Activated B cell treated with CpG ODN at 0.5 μM for 24 hours (primary cell): ENCODE data around the gene OBP2B. TPM values are rescaled to one million over a fixed set of nuclear protein-coding genes. Genes with fewer than 3 reads are reported as not detected.

ENCODE experiments used
- ATAC-seq: fragments of 200-7000 bp; cut with Tn5 transposase; one replicate; pipeline ENCODE4 v1.10.0; 2021; ENCODE audit warnings: low read depth, mild to moderate bottlenecking, moderate library complexity
- CTCF ChIA-PET: fragments of 350-600 bp; sonication (Branson Sonifier 250); formaldehyde crosslinking; loops from one replicate; lab custom pipeline; 2021; ENCODE audit warnings: antibody characterized with exemption; lab: Charles Lee
- POLR2A ChIA-PET: fragments of 350-600 bp; sonication (Branson Sonifier 250); formaldehyde crosslinking; loops from one replicate; lab custom pipeline; 2021; ENCODE audit warnings: antibody characterized with exemption; lab: Charles Lee
- DNase-seq: peaks from one replicate; pipeline ENCODE4 v3.0.0; 2022
- H3K27ac Mint-ChIP-seq: one replicate; pipeline ENCODE4 v1.8.0; 2020; ENCODE audit warnings: mixed read lengths
- H3K27me3 Mint-ChIP-seq: one replicate; pipeline ENCODE4 v1.8.0; 2021; ENCODE audit warnings: mixed read lengths
- H3K36me3 Mint-ChIP-seq: one replicate; pipeline ENCODE4 v1.8.0; 2021; ENCODE audit warnings: low read depth, mixed read lengths
- H3K4me1 Mint-ChIP-seq: one replicate; pipeline ENCODE4 v1.8.0; 2021; ENCODE audit warnings: mixed read lengths
- H3K4me3 Mint-ChIP-seq: one replicate; pipeline ENCODE4 v1.8.0; 2020; ENCODE audit warnings: mild to moderate bottlenecking, mixed read lengths
- H3K9me3 Mint-ChIP-seq: one replicate; pipeline ENCODE4 v1.8.0; 2020; ENCODE audit warnings: mixed read lengths
- intact Hi-C: fragments of 100-400 bp; cut with micrococcal nuclease; formaldehyde crosslinking; loops from one replicate; pipeline ENCODE4 v1.15.1; 2024
- total RNA-seq: library from RNA; stranded (reverse); gene quantifications from 2 replicates; pipeline ENCODE4 v1.2.3, GENCODE V29; 2022
- TF ChIP-seq, protein P1 (sequence below): fragments of 200-600 bp; IDR thresholded peaks from one replicate; pipeline ENCODE4 v1.8.0; 2022; ENCODE audit warnings: antibody characterized with exemption, mild to moderate bottlenecking

The OBP2B gene
- total RNA-seq, 1 donor from 2014 or later, result not detected

DNA sequence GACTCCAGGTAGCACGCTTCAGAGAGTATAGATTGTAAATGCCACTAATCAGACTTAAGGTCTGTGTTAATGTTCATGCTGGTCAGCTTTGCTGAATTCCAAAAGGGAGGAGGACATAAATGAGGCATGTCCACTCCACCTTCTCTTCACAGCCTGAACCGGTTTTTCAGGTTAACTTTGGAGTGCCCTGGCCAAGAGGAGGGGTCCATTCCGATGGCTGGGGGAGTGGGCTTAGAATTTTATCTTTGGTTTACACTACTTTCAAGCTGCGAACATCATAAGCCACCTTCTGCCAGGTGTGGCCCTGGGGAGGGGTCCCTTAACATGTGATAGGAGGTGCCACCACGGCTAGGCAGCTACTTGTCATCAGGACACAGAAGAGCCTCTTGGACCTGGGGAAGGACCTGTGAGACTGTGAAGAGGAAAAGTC, 41.7 kb upstream of the OBP2B start:
- CTCF ChIA-PET, result no interaction called here
- H3K27ac Mint-ChIP-seq, result no peak overlapping the region
- intact Hi-C loops, result no loop called here
- POLR2A ChIA-PET, result no interaction called here
- H3K36me3 Mint-ChIP-seq, result no peaks in the 10 kb centered on the region
- ATAC-seq (no peak), DNase-seq (no peak)
- H3K4me3 Mint-ChIP-seq, result no peak overlapping the region
- TF ChIP-seq, protein P1, sequence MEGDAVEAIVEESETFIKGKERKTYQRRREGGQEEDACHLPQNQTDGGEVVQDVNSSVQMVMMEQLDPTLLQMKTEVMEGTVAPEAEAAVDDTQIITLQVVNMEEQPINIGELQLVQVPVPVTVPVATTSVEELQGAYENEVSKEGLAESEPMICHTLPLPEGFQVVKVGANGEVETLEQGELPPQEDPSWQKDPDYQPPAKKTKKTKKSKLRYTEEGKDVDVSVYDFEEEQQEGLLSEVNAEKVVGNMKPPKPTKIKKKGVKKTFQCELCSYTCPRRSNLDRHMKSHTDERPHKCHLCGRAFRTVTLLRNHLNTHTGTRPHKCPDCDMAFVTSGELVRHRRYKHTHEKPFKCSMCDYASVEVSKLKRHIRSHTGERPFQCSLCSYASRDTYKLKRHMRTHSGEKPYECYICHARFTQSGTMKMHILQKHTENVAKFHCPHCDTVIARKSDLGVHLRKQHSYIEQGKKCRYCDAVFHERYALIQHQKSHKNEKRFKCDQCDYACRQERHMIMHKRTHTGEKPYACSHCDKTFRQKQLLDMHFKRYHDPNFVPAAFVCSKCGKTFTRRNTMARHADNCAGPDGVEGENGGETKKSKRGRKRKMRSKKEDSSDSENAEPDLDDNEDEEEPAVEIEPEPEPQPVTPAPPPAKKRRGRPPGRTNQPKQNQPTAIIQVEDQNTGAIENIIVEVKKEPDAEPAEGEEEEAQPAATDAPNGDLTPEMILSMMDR, result no peak
- H3K27me3 Mint-ChIP-seq, result peaks cover 16% of the 10 kb centered on the region
- no peaks in the 10 kb centered on the region for H3K9me3 Mint-ChIP-seq
- no peaks in the 10 kb centered on the region for H3K4me1 Mint-ChIP-seq

DNA sequence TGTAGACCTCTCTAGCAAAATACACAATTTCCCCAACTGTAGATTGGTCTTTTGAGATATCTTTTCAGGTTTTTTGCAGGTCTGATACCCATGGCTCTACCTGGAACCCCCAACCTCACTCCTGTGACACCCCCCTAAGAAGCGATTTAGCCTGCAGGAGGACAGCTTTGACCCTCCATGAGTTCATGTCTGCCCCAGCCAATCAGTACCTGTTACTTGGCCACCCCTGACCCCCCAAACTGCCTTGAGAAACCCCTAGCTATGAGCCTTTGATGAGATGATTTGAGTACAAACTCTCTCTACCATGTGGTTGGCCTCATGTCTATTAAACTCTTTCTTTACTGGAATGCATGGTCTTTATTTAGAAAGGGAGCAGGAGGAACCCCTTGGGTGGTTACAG, 40.3 kb upstream of the OBP2B start:
- H3K27me3 Mint-ChIP-seq, result peaks cover 17% of the 10 kb centered on the region
- ATAC-seq (no peak), DNase-seq (no peak)
- ChIA-PET CTCF (no interaction called here), POLR2A (interaction anchor here (0.7 kb wide), 1 partner anchor 367 kb away, joined by 3 read pairs; no protein-coding TSS in a partner anchor)
- no peaks in the 10 kb centered on the region for H3K9me3 Mint-ChIP-seq
- no peak overlapping the region for H3K4me3 Mint-ChIP-seq
- TF ChIP-seq, protein P1, result no peak
- no peaks in the 10 kb centered on the region for H3K4me1 Mint-ChIP-seq
- H3K36me3 Mint-ChIP-seq, result no peaks in the 10 kb centered on the region
- intact Hi-C loops, result no loop called here
- no peak overlapping the region for H3K27ac Mint-ChIP-seq

DNA sequence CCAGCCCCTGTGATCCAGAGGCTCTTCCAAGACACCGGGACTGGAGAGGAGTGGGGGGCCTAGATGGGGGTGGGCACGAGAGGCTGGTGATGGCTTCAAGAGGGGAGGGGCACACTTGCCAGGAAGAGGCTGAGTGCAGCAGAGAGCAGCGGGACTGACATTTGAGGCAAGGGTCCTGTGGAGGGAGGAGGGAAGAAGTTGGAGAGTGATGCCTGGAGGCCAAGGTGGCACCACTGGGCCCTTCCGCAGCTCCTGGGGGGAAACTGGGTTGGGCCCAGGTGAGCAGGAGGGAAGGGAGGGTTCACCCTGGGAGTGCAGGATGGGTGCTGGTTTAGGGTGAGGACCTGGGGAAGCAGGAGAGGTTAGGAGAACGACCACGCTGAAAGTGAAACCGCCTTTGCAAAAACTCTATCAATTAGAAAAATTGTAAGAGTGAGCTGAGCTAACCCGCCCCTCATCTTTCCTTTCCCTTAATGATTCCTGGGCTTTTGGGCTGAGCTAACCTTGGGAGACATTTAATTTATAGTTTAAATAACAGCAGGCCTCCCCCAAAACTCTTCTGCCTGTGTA, 39.8 kb upstream of the OBP2B start:
- Mint-ChIP-seq H3K36me3 (no peaks in the 10 kb centered on the region), H3K4me3 (no peak overlapping the region), H3K4me1 (no peaks in the 10 kb centered on the region), H3K27ac (no peak overlapping the region), H3K27me3 (peaks cover 17% of the 10 kb centered on the region), H3K9me3 (no peaks in the 10 kb centered on the region)
- DNase-seq (no peak), ATAC-seq (no peak)
- intact Hi-C loops, result no loop called here
- POLR2A ChIA-PET, result no interaction called here
- TF ChIP-seq, protein P1, result no peak
- CTCF ChIA-PET, result no interaction called here

DNA sequence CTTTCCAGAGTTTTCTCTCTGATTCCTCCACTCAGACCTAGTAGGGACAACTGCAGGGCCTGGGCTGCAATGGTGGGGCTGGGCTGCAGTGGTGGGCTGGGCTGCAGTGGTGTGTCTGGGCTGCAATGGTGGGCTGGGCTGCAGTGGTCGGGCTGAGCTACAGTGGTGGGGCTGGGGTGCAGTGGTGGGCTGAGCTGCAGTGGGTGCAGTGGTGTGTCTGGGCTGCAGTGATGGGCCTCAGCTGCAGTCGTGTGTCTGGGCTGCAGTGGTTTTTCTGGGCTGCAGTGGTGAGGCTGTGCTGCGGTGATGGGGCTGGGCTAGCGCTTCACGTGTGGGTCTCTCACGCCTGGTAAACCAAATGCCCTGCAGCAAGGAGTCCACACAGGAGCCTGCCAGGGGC, 38.6 kb upstream of the OBP2B start:
- H3K9me3 Mint-ChIP-seq, result no peaks in the 10 kb centered on the region
- H3K27me3 Mint-ChIP-seq, result peaks cover 17% of the 10 kb centered on the region
- no peak for DNase-seq
- no peaks in the 10 kb centered on the region for H3K4me1 Mint-ChIP-seq
- ChIA-PET POLR2A (no interaction called here), CTCF (no interaction called here)
- no peaks in the 10 kb centered on the region for H3K36me3 Mint-ChIP-seq
- H3K27ac Mint-ChIP-seq, result no peak overlapping the region
- ATAC-seq, result no peak
- H3K4me3 Mint-ChIP-seq, result no peak overlapping the region
- intact Hi-C loops, result no loop called here
- TF ChIP-seq, protein P1, result no peak

DNA sequence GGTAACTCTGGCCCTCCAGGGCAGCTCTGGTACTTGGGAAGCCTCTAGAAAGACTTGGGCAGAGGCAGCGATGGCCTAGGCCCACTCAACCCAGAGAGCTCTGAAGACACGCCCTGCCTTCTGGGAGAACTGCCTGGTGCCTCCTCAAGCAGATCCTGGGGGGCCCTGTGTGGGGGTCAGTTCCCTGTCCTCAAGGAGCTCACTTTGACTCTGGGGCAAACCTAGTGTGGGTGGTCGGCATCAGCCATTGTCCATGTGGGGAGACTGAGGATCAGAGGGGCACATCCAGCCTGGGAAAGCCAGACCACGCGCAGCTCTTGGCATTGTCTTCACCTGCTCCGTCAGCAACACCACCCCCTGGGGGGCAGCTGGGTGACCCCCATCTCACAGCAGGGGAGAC, 37.9 kb upstream of the OBP2B start:
- H3K9me3 Mint-ChIP-seq, result no peaks in the 10 kb centered on the region
- no peak overlapping the region for H3K27ac Mint-ChIP-seq
- H3K36me3 Mint-ChIP-seq, result no peaks in the 10 kb centered on the region
- intact Hi-C loops, result no loop called here
- ATAC-seq (no peak), DNase-seq (no peak)
- no peaks in the 10 kb centered on the region for H3K4me1 Mint-ChIP-seq
- no peak overlapping the region for H3K4me3 Mint-ChIP-seq
- H3K27me3 Mint-ChIP-seq, result peaks cover 22% of the 10 kb centered on the region
- POLR2A ChIA-PET, result no interaction called here
- TF ChIP-seq, protein P1, result no peak
- CTCF ChIA-PET, result no interaction called here
